Stimulated activated CD4-positive, alpha-beta T cell treated with anti-CD3 and anti-CD28 coated beads, TNF-alpha, amount 100 ng/mL, for 4 hours (primary cell): ENCODE data around the gene CHRM3.

Experiments used
- DNase-seq, 3 experiments: peaks; one replicate each; pipeline ENCODE4 v3.0.0-alpha.2; 2020; ENCODE audit warnings: low read depth in 3 of 3

Gene CHRM3

GRCh38 chr1:239413916-239414315, 27.5 kb downstream of the CHRM3 start:
- no peak for DNase-seq

GRCh38 chr1:239417221-239417620, 30.9 kb downstream of the CHRM3 start:
- DNase-seq = no peak

- DNase-seq = no peak
Observed at GRCh38 chr1:239417986-239418640, 31.7 kb downstream of the CHRM3 start.

- no peak for DNase-seq
Observed at GRCh38 chr1:239418681-239419080, 32.3 kb downstream of the CHRM3 start.

- no peak for DNase-seq
Observed at GRCh38 chr1:239421811-239422210, 35.4 kb downstream of the CHRM3 start.

GRCh38 chr1:239422818-239423217, 36.5 kb downstream of the CHRM3 start:
- DNase-seq = no peak

GRCh38 chr1:239426821-239427475, 40.6 kb downstream of the CHRM3 start:
- no peak for DNase-seq

- no peak for DNase-seq
Observed at GRCh38 chr1:239427712-239428111, 41.3 kb downstream of the CHRM3 start.

- DNase-seq = no peak
Observed at GRCh38 chr1:239428120-239428710, 41.8 kb downstream of the CHRM3 start.

- no peak for DNase-seq
Observed at GRCh38 chr1:239429163-239429562, 42.8 kb downstream of the CHRM3 start.

- DNase-seq = no peak
Observed at GRCh38 chr1:239432255-239432654, 45.9 kb downstream of the CHRM3 start.

GRCh38 chr1:239434181-239434580, 47.8 kb downstream of the CHRM3 start:
- no peak for DNase-seq
